SK-N-SH treated with all-trans-retinoic acid at 6 μM for 48 hours (cell line): Measurements from ENCODE around the gene AKAP6.
A peak's percentile ranks its signal among the peaks of the same experiment; 100 is the strongest.

ENCODE experiments used
- SNAI2 ChIP-seq: fragments of 250-450 bp; sonication (Bioruptor Pico); IDR thresholded peaks from 2 replicates; pipeline ENCODE4 v1.5.0; 2020; ENCODE audit warnings: mild to moderate bottlenecking, moderate library complexity
- TF ChIP-seq, protein P1 (sequence below): fragments of 250-450 bp; sonication (Bioruptor Pico); IDR thresholded peaks from 2 replicates; pipeline ENCODE4 v1.5.1; 2020; ENCODE audit warnings: low read depth, mild to moderate bottlenecking, moderate library complexity

DNA sequence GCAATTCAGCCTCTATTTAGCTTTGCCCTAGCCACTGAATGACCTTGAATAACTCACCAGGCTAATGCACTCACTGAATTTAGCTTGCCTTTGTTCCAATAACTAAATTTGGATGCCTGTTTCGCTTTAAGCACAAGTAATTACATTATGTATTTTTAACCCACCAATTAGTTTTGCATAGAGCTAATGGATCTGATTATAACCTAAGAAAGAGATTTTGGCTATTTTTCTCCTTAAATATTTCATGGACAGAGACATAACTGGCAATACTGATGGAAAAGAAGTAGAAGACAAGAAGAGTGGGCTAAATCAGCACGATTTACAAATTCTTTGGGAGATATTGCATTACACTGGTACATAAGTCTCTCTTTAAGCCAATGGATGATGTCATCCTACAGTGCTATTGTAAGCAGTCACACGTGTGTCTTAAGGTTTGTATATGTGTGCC, 85.7 kb downstream of the AKAP6 start:
- TF ChIP-seq SNAI2 = peak; percentile 67; the same call in 1 of the 2 replicates
- TF ChIP-seq, protein P1, sequence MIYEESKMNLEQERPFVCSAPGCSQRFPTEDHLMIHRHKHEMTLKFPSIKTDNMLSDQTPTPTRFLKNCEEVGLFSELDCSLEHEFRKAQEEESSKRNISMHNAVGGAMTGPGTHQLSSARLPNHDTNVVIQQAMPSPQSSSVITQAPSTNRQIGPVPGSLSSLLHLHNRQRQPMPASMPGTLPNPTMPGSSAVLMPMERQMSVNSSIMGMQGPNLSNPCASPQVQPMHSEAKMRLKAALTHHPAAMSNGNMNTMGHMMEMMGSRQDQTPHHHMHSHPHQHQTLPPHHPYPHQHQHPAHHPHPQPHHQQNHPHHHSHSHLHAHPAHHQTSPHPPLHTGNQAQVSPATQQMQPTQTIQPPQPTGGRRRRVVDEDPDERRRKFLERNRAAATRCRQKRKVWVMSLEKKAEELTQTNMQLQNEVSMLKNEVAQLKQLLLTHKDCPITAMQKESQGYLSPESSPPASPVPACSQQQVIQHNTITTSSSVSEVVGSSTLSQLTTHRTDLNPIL (CRISPR knock-in tag) = peak; percentile 95
